Liver (tissue), 3 donors: ENCODE data around the gene PSTPIP1.

Experiments
- CTCF ChIP-seq: fragments of 150-350 bp; IDR thresholded peaks from 2 replicates; pipeline ENCODE4 v1.5.1; 2017; ENCODE audit warnings: improper control_type of control experiment, low read depth, low read length; ENCODE audit not compliant: missing input control
- EGR1 ChIP-seq, 2 donors: IDR thresholded peaks; 2 replicates each; pipeline ENCODE4 v1.6.1; 2016 to 2018; ENCODE audit warnings: antibody characterized with exemption in 2 of 2, low read depth in 2 of 2
- FOXA1 ChIP-seq: IDR thresholded peaks from 2 replicates; pipeline ENCODE4 v1.6.1; 2016; ENCODE audit warnings: antibody characterized with exemption
- GABPA ChIP-seq, 2 donors: IDR thresholded peaks in 1 of 2; conservative IDR thresholded peaks in 1 of 2; 2 replicates each; pipeline ENCODE4 v1.6.1; 2016; ENCODE audit warnings: antibody characterized with exemption in 2 of 2, mild to moderate bottlenecking in 1 of 2, moderate library complexity in 1 of 2
- HNF4A ChIP-seq, 2 donors: conservative IDR thresholded peaks; 2 replicates each; pipeline ENCODE4 v1.6.1; 2016; ENCODE audit warnings: antibody characterized with exemption in 2 of 2, mild to moderate bottlenecking in 2 of 2
- HNF4G ChIP-seq: IDR thresholded peaks from 2 replicates; pipeline ENCODE4 v1.6.1; 2016; ENCODE audit warnings: antibody characterized with exemption
- JUND ChIP-seq, 2 donors: IDR thresholded peaks; 2 replicates each; pipeline ENCODE4 v1.6.1; 2016; ENCODE audit warnings: antibody characterized with exemption in 2 of 2
- MAX ChIP-seq: IDR thresholded peaks from 2 replicates; pipeline ENCODE4 v1.6.1; 2016; ENCODE audit warnings: antibody characterized with exemption
- NR2F2 ChIP-seq: IDR thresholded peaks from 2 replicates; pipeline ENCODE4 v1.6.1; 2016; ENCODE audit warnings: antibody characterized with exemption
- RAD21 ChIP-seq, 2 donors: IDR thresholded peaks; 2 replicates each; pipeline ENCODE4 v1.6.1; 2016; ENCODE audit warnings: antibody characterized with exemption in 2 of 2, mild to moderate bottlenecking in 2 of 2
- REST ChIP-seq: IDR thresholded peaks from 2 replicates; pipeline ENCODE4 v1.6.1; 2016; ENCODE audit warnings: antibody characterized with exemption, mild to moderate bottlenecking
- TAF1 ChIP-seq: conservative IDR thresholded peaks from 2 replicates; pipeline ENCODE4 v1.6.1; 2016; ENCODE audit warnings: antibody characterized with exemption, mild to moderate bottlenecking
- YY1 ChIP-seq: IDR thresholded peaks from 2 replicates; pipeline ENCODE4 v1.6.1; 2016; ENCODE audit warnings: antibody characterized with exemption, mild to moderate bottlenecking
- donor health status: healthy.
- donor health status: healthy.

- TF ChIP-seq CTCF (no peak), RAD21 (IDR thresholded peaks at IDR 0.05) (no peak), TAF1 (no peak), FOXA1 (no peak), NR2F2 (no peak), MAX (no peak), GABPA (IDR thresholded peaks at IDR 0.05 in 1 of 2, conservative IDR thresholded peaks at IDR 0.05 in 1 of 2) (no peak), YY1 (no peak), EGR1 (IDR thresholded peaks at IDR 0.05; ENCODE audit: low read depth in 2 of 2) (no peak), REST (no peak), JUND (IDR thresholded peaks at IDR 0.05) (no peak), HNF4G (no peak), HNF4A (conservative IDR thresholded peaks at IDR 0.05) (no peak)
These were observed 58.8 kb downstream of the PSTPIP1 start for GRCh38 chr15:77053709-77054108.
